ENCODE data around the gene ATAD3C. TPM values are rescaled to one million over a fixed set of nuclear protein-coding genes. Genes with fewer than 3 reads are reported as not detected.

ATAD3C gene
- total and polyA plus RNA-seq, 10 of the 15 experiments (the other 5 are each of a cell fraction or from before 2014, with no cell fraction given): 0.03 to 3.1 (median 0.86) TPM

GRCh38 chr1:1462318-1462966 lies 13.0 kb downstream of the ATAD3C start (continued):
- 0 out of 2 replicates have a peak, but pooled peaks have one; percentile 44 for TF ChIP-seq SPI1 (IDR thresholded peaks at IDR 0.05; ENCODE audit: borderline replicate concordance, insufficient read depth, low read depth, low read length)
- TF ChIP-seq RBBP5 (conservative IDR thresholded peaks at IDR 0.05): no peak
- no peak for TF ChIP-seq ASH2L (IDR thresholded peaks at IDR 0.05; ENCODE audit: borderline replicate concordance, low read depth)
- TF ChIP-seq CBX5 (IDR thresholded peaks at IDR 0.05; ENCODE audit: low read depth): no peak
- TF ChIP-seq STAT3 (IDR thresholded peaks at IDR 0.05; ENCODE audit: low read depth, low read length): no peak
- TF ChIP-seq TCF7 (IDR thresholded peaks at IDR 0.05; ENCODE audit: borderline replicate concordance): no peak
- TF ChIP-seq POU2F2 (IDR thresholded peaks at IDR 0.05; ENCODE audit: borderline replicate concordance, low read depth, low read length): no peak
- TF ChIP-seq ZNF207 (IDR thresholded peaks at IDR 0.05; ENCODE audit: borderline replicate concordance): 0 out of 2 replicates have a peak, but pooled peaks have one; percentile 56
- no peak for TF ChIP-seq RCOR1 (conservative IDR thresholded peaks at IDR 0.05; ENCODE audit: low read depth, low read length)
- peak; percentile 36; the same call in 1 of the 2 replicates for TF ChIP-seq DPF2 (IDR thresholded peaks at IDR 0.05)
- TF ChIP-seq GATAD2B (conservative IDR thresholded peaks at IDR 0.05; ENCODE audit: low read depth): peak; percentile 32; the same call in 1 of the 2 replicates
- TF ChIP-seq CEBPB (IDR thresholded peaks at IDR 0.05; ENCODE audit: borderline replicate concordance in 1 of 2, low read depth in 2 of 2, low read length in 2 of 2): no peak
- TF ChIP-seq RAD21 (IDR thresholded peaks at IDR 0.05; ENCODE audit: insufficient read depth, low read depth, low read length): no peak
- TF ChIP-seq, protein P1, sequence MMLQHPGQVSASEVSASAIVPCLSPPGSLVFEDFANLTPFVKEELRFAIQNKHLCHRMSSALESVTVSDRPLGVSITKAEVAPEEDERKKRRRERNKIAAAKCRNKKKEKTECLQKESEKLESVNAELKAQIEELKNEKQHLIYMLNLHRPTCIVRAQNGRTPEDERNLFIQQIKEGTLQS (IDR thresholded peaks at IDR 0.05; ENCODE audit: borderline replicate concordance, extremely low read depth, low read depth, low read length): no peak
- 0 out of 2 replicates have a peak, but pooled peaks have one; percentile 22 for TF ChIP-seq POLR2A (IDR thresholded peaks at IDR 0.05; ENCODE audit: low read depth, low read length)
- no peak for TF ChIP-seq ZZZ3 (IDR thresholded peaks at IDR 0.05; ENCODE audit: control insufficient read depth, insufficient read length, low read depth)
- TF ChIP-seq YBX1 (IDR thresholded peaks at IDR 0.05): no peak
- no peak for TF ChIP-seq BACH1 (IDR thresholded peaks at IDR 0.05; ENCODE audit: borderline replicate concordance)
- TF ChIP-seq TARDBP (IDR thresholded peaks at IDR 0.05; ENCODE audit: borderline replicate concordance): no peak
- no peak; the same call in 1 of the 2 replicates for TF ChIP-seq MXI1 (IDR thresholded peaks at IDR 0.05; ENCODE audit: low read depth, low read length)
- TF ChIP-seq, protein P2, sequence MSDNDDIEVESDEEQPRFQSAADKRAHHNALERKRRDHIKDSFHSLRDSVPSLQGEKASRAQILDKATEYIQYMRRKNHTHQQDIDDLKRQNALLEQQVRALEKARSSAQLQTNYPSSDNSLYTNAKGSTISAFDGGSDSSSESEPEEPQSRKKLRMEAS (IDR thresholded peaks at IDR 0.05; ENCODE audit: low read depth, low read length): no peak; the same call in 1 of the 2 replicates
- no peak for TF ChIP-seq HDAC6 (IDR thresholded peaks at IDR 0.05; ENCODE audit: unreplicated experiment)
- no peak for TF ChIP-seq NFIC (IDR thresholded peaks at IDR 0.05; ENCODE audit: low read depth, low read length)
- TF ChIP-seq, protein P3, sequence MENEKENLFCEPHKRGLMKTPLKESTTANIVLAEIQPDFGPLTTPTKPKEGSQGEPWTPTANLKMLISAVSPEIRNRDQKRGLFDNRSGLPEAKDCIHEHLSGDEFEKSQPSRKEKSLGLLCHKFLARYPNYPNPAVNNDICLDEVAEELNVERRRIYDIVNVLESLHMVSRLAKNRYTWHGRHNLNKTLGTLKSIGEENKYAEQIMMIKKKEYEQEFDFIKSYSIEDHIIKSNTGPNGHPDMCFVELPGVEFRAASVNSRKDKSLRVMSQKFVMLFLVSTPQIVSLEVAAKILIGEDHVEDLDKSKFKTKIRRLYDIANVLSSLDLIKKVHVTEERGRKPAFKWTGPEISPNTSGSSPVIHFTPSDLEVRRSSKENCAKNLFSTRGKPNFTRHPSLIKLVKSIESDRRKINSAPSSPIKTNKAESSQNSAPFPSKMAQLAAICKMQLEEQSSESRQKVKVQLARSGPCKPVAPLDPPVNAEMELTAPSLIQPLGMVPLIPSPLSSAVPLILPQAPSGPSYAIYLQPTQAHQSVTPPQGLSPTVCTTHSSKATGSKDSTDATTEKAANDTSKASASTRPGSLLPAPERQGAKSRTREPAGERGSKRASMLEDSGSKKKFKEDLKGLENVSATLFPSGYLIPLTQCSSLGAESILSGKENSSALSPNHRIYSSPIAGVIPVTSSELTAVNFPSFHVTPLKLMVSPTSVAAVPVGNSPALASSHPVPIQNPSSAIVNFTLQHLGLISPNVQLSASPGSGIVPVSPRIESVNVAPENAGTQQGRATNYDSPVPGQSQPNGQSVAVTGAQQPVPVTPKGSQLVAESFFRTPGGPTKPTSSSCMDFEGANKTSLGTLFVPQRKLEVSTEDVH (IDR thresholded peaks at IDR 0.05; ENCODE audit: low read depth, partially characterized antibody): no peak
- 0 out of 2 replicates have a peak, but pooled peaks have one; percentile 82 for TF ChIP-seq ZNF687 (IDR thresholded peaks at IDR 0.05)

Measured in GM12878 (cell line).